ENCODE data around the gene CEMIP.

GRCh38 chr15:80989518-80990478 lies 210.6 kb downstream of the CEMIP start, which contains the start of gene MESD:
- TF ChIP-seq CTCF (IDR thresholded peaks at IDR 0.05 in 4 of 5, conservative IDR thresholded peaks at IDR 0.05 in 1 of 5) = no peak
- TF ChIP-seq POLR2A (IDR thresholded peaks at IDR 0.05) = peak; percentile 82 to 85
